ENCODE data around the gene FGFR3.

GRCh38 chr4:1754336-1754735 is 38.8 kb upstream of the FGFR3 start:
- no peak for TF ChIP-seq CTCF (IDR thresholded peaks at IDR 0.05)
- TF ChIP-seq SIN3A (IDR thresholded peaks at IDR 0.05; ENCODE audit: borderline replicate concordance, insufficient read depth, low read depth, low read length), result no peak
